ENCODE results near the gene GTPBP1.
A peak's percentile ranks its signal among the peaks of the same experiment; 100 is the strongest.

The GTPBP1 gene

GRCh38 chr22:38742176-38742942, 36.6 kb downstream of the GTPBP1 start:
- DNase-seq = no peak

- no peak for DNase-seq
Measured at GRCh38 chr22:38744981-38745380, 39.2 kb downstream of the GTPBP1 start.

- DNase-seq = no peak
Measured at GRCh38 chr22:38745676-38746460, 40.1 kb downstream of the GTPBP1 start.

GRCh38 chr22:38748487-38749136, 42.9 kb downstream of the GTPBP1 start:
- no peak for DNase-seq

- no peak for DNase-seq
Measured at GRCh38 chr22:38750104-38750503, 44.4 kb downstream of the GTPBP1 start.

GRCh38 chr22:38750638-38751037, 44.9 kb downstream of the GTPBP1 start:
- no peak for DNase-seq

GRCh38 chr22:38751066-38751421, 45.3 kb downstream of the GTPBP1 start:
- DNase-seq = no peak

- DNase-seq = no peak
Measured at GRCh38 chr22:38751422-38752346, 45.9 kb downstream of the GTPBP1 start.

- DNase-seq = no peak
Measured at GRCh38 chr22:38753948-38754750, 48.4 kb downstream of the GTPBP1 start.

GRCh38 chr22:38754751-38755154, 49.0 kb downstream of the GTPBP1 start:
- DNase-seq = no peak

- peak; percentile 71 for DNase-seq
Measured at GRCh38 chr22:38755155-38755910, 49.6 kb downstream of the GTPBP1 start.

- DNase-seq = peak; percentile 92
Measured at GRCh38 chr22:38755911-38756532, 50.3 kb downstream of the GTPBP1 start, which contains the start of gene SUN2. TSS of gene SUN2 (minus strand) at chr22:38755998. CDS start at chr22:38752628, 3,370 bp downstream.

- DNase-seq = no peak
Measured at GRCh38 chr22:38756711-38757463, 51.1 kb downstream of the GTPBP1 start.

- no peak for DNase-seq
Measured at GRCh38 chr22:38757464-38757757, 51.7 kb downstream of the GTPBP1 start.

GRCh38 chr22:38758276-38758945, 52.7 kb downstream of the GTPBP1 start:
- DNase-seq = no peak

GRCh38 chr22:38759005-38759404, 53.3 kb downstream of the GTPBP1 start:
- DNase-seq = no peak

GRCh38 chr22:38760477-38761201, 54.9 kb downstream of the GTPBP1 start:
- DNase-seq = peak; percentile 76
